Kidney (tissue), 14 donors: ENCODE results near the gene BTBD1. TPM values are rescaled to one million over a fixed set of nuclear protein-coding genes. Genes with fewer than 3 reads are reported as not detected.
"Not testable (repeated sequence)": the region's sequence is repeated elsewhere in the genome, so short reads cannot be mapped to it uniquely, and the experiment has no call there.

Source experiments
- DNase-seq, 5 donors: peaks; one replicate each; pipeline ENCODE4 v3.0.0-alpha.2; 2013 to 2020
- FAIRE-seq: peaks from 2 replicates; lab custom pipeline; 2012; peaks lifted over from hg19 to GRCh38; lab: Jason Lieb, UNC
- H3K27ac ChIP-seq, 2 donors: one replicate each; pipeline ENCODE4 v1.7.0; 2013; ENCODE audit warnings: low read depth in 2 of 2, low read length in 2 of 2, inconsistent platforms in 1 of 2
- H3K27me3 ChIP-seq: one replicate; pipeline ENCODE4 v1.7.1; 2013; ENCODE audit warnings: low read length, inconsistent platforms; ENCODE audit not compliant: control insufficient read depth, insufficient read depth
- H3K36me3 ChIP-seq, 3 donors: one replicate each; pipeline versions ENCODE4 v1.7.0 to v1.7.1; 2013; ENCODE audit warnings: low read length in 3 of 3, control low read depth in 1 of 3, inconsistent platforms in 1 of 3; ENCODE audit not compliant: insufficient read depth in 3 of 3, control insufficient read depth in 2 of 3
- H3K4me1 ChIP-seq, 3 donors: one replicate each; pipeline versions ENCODE4 v1.7.0 to v1.7.1; 2013; ENCODE audit warnings: low read length in 3 of 3, inconsistent platforms in 1 of 3, low read depth in 1 of 3; ENCODE audit not compliant: control insufficient read depth in 2 of 3, insufficient read depth in 2 of 3
- H3K4me3 ChIP-seq, 3 donors: one replicate each; pipeline versions ENCODE4 v1.7.0 to v1.8.1; 2013; ENCODE audit warnings: low read length in 3 of 3, control low read depth in 1 of 3, inconsistent platforms in 1 of 3
- H3K9ac ChIP-seq, 3 donors: one replicate each; pipeline versions ENCODE4 v1.7.0 to v1.7.1; 2013; ENCODE audit warnings: low read length in 3 of 3, control low read depth in 1 of 3, inconsistent platforms in 1 of 3
- H3K9me3 ChIP-seq, 3 donors: one replicate each; pipeline versions ENCODE4 v1.7.0 to v1.7.1; 2013; ENCODE audit warnings: low read length in 3 of 3, control low read depth in 1 of 3, inconsistent platforms in 1 of 3; ENCODE audit not compliant: control insufficient read depth in 2 of 3, insufficient read depth in 1 of 3
- CTCF ChIP-seq: IDR thresholded peaks from 3 replicates; pipeline ENCODE4 v1.5.1; 2012; ENCODE audit warnings: mild to moderate bottlenecking, moderate library complexity, borderline replicate concordance; ENCODE audit not compliant: insufficient read depth; ENCODE audit errors: extremely low read depth
- intact Hi-C: fragments of 100-400 bp; cut with DNase I; formaldehyde crosslinking; loops from one replicate; pipeline ENCODE4 v1.11.1; 2022
- polyA plus RNA-seq: library from polyadenylated mRNA; stranded (reverse); fragments of 350-450 nt; fragmentation: Illumina TruSeq; extraction: RNeasy Lipid Tissue Mini Kit (QIAGEN cat#74804); gene quantifications from one replicate; pipeline ENCODE4 v1.2.3, GENCODE V29; 2014; ENCODE audit warnings: low read depth, low replicate concordance; ENCODE audit not compliant: insufficient read depth
- total RNA-seq: library from RNA; stranded (reverse); fragmentation: NEBNext Ultra II Directional; extraction: Animal tissue kit (Norgen Biotek cat#: 25700); gene quantifications from one replicate; pipeline ENCODE4 v1.2.1, GENCODE V29; 2021
- donor health status: control.
- donor health status: control.
- donor health status: control.
- donor health status: control.
- donor health status: control.
- donor health status: DM: yes; HTN: yes; CAD: no.
- donor health status: Normal renal cell carcinoma (clear cell type).

Gene BTBD1
- total and polyA plus RNA-seq, 2 donors from 2014 or later, result 29.1 to 52.0 TPM

- Histone ChIP-seq H3K4me1 (no peaks in the 10 kb centered on the region), H3K27me3 (no peaks in the 10 kb centered on the region), H3K27ac (no peak overlapping the region), H3K36me3 (no peaks in the 10 kb centered on the region), H3K9me3 (peaks cover 0 to 5% (median 0%) of the 10 kb centered on the region in 3 donors), H3K9ac (no peak overlapping the region), H3K4me3 (no peak overlapping the region)
- intact Hi-C loops, result no loop called here
- TF ChIP-seq CTCF, result no peak
- FAIRE-seq, result no peak
- DNase-seq, result no peak
Measured at GRCh38 chr15:83098079-83098478, 31.0 kb upstream of the BTBD1 start.

- DNase-seq (peak in 1 of 5 donors; percentile 37), FAIRE-seq (no peak)
- Histone ChIP-seq H3K4me1 (no peaks in the 10 kb centered on the region), H3K9me3 (peaks cover 0 to 5% (median 0%) of the 10 kb centered on the region in 3 donors), H3K9ac (no peak overlapping the region), H3K4me3 (no peak overlapping the region), H3K27ac (no peak overlapping the region), H3K27me3 (no peaks in the 10 kb centered on the region), H3K36me3 (no peaks in the 10 kb centered on the region)
- intact Hi-C loops, result no loop called here
- TF ChIP-seq CTCF, result no peak
Measured at GRCh38 chr15:83094583-83094982, 27.5 kb upstream of the BTBD1 start.

- Histone ChIP-seq H3K36me3 (no peaks in the 10 kb centered on the region), H3K27ac (no peak overlapping the region), H3K9ac (no peak overlapping the region), H3K9me3 (no peaks in the 10 kb centered on the region), H3K4me3 (no peak overlapping the region), H3K27me3 (no peaks in the 10 kb centered on the region), H3K4me1 (no peaks in the 10 kb centered on the region)
- no peak for TF ChIP-seq CTCF
- FAIRE-seq (no peak), DNase-seq (no peak)
- intact Hi-C loops, result no loop called here
Measured at GRCh38 chr15:83092309-83092976, 25.4 kb upstream of the BTBD1 start.

- H3K9me3 ChIP-seq, H3K4me1 ChIP-seq, intact Hi-C loops, H3K9ac ChIP-seq, H3K36me3 ChIP-seq, H3K4me3 ChIP-seq, H3K27me3 ChIP-seq, H3K27ac ChIP-seq, FAIRE-seq, DNase-seq: not testable (repeated sequence)
Measured at GRCh38 chr15:83091965-83092308, 24.9 kb upstream of the BTBD1 start.
